ENCODE results near the gene FGFBP3. TPM values are rescaled to one million over a fixed set of nuclear protein-coding genes. Genes with fewer than 3 reads are reported as not detected.

The FGFBP3 gene
- total RNA-seq, 1 donor from 2014 or later: 7.5 TPM

DNA sequence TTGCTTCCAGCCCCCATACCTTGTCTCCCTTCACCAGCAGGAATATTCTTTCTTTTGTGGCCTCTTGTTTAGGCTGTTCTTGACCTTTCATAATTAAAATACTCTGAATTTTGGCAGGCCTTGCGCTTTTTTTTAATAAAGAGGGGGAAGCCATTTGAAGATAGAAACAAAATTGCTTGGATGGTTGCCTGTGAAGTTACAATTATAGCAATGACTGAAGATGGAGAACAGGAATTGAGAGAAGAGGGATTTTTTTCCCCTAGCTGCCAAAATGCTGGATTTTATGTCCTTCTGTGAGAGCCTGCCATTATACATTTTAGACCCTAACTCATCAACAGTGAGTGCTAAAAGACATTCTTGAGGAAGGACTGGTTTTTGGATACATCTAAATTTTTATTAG lies 24.8 kb downstream of the FGFBP3 start:
- H3K27ac Mint-ChIP-seq (ENCODE audit: unreplicated experiment): peak overlapping the region; percentile 90
- no peaks in the 10 kb centered on the region for H3K36me3 Mint-ChIP-seq (ENCODE audit: unreplicated experiment)
- H3K9me3 Mint-ChIP-seq (ENCODE audit: unreplicated experiment): peaks cover 6% of the 10 kb centered on the region
- H3K27me3 Mint-ChIP-seq (ENCODE audit: unreplicated experiment): no peaks in the 10 kb centered on the region
- no peak for TF ChIP-seq CTCF (IDR thresholded peaks at IDR 0.05; ENCODE audit: partially characterized antibody, unreplicated experiment)
- H3K4me3 Mint-ChIP-seq (ENCODE audit: unreplicated experiment): peak overlapping the region; percentile 76
- no peak for DNase-seq
- H3K4me1 Mint-ChIP-seq (ENCODE audit: low read depth, unreplicated experiment): peaks cover 32% of the 10 kb centered on the region

DNA sequence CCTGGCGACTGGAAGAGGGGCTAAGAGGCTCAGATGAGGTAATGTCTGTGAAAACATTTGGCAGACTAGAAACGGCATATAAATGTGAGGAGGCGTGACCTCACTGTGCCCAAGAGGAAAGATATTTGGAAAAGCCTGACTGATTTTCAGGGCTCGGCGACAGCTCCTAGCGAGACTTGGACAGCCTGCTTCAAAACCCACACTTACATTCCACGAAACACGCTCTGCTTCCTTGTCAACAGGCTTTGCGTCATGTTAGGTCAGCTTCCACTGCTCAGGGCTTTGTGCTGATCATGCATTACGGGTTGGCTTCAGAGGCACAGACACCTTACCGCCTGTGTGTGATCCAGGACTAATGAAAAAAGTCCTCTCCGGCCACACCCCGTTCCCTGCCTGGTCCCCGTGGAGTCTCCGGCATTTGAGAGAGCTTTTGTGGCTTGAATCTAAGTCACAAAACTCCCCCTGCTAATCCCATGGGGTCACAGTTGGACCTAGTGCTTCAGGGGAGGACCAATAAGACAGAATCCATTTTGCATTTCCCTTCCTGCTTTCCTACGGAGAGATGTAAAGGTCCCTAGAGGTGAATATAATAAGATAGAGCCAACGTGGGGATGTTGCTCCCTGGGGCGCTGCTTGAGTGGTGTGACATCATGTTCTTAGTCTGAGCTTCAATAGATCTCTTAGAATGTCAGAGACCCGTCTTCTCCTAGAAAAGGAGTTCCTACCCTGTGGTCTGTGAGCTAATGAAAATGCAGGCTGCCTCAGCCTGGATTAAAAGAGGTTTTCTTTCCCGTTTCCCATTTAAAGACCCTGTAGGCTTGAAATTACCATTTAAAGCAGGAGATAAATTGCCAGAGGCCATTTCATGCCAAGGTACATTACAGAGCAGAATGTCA lies 25.5 kb downstream of the FGFBP3 start:
- peaks cover 37% of the 10 kb centered on the region for H3K4me1 Mint-ChIP-seq (ENCODE audit: low read depth, unreplicated experiment)
- H3K27me3 Mint-ChIP-seq (ENCODE audit: unreplicated experiment): no peaks in the 10 kb centered on the region
- H3K4me3 Mint-ChIP-seq (ENCODE audit: unreplicated experiment): peak overlapping the region; percentile 76
- peak overlapping the region; percentile 90 for H3K27ac Mint-ChIP-seq (ENCODE audit: unreplicated experiment)
- peak; percentile 41 for DNase-seq
- H3K9me3 Mint-ChIP-seq (ENCODE audit: unreplicated experiment): peaks cover 6% of the 10 kb centered on the region
- no peak for TF ChIP-seq CTCF (IDR thresholded peaks at IDR 0.05; ENCODE audit: partially characterized antibody, unreplicated experiment)
- H3K36me3 Mint-ChIP-seq (ENCODE audit: unreplicated experiment): no peaks in the 10 kb centered on the region

DNA sequence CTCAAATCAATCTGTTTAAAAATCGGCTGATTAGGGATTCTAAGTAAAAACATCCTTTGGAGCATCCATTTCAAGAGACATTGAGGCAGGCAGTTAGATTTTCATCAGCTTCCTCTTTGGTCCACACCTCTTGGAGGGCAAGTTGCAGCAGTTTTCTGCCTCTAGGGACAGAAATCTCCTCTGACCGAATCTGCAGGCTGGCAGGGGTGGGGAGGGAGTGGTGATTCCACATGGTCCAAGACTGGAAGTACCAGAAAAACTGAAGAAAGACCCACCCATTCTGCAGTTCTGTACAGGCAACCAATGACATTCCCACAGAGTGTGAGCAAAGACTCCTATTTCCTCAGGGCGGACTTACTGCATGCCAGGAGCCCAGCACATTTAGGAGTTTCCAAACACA lies 29.0 kb downstream of the FGFBP3 start:
- no peak for DNase-seq
- peak overlapping the region; percentile 25 for H3K4me3 Mint-ChIP-seq (ENCODE audit: unreplicated experiment)
- no peak for TF ChIP-seq CTCF (IDR thresholded peaks at IDR 0.05; ENCODE audit: partially characterized antibody, unreplicated experiment)
- no peaks in the 10 kb centered on the region for H3K27me3 Mint-ChIP-seq (ENCODE audit: unreplicated experiment)
- no peaks in the 10 kb centered on the region for H3K36me3 Mint-ChIP-seq (ENCODE audit: unreplicated experiment)
- H3K4me1 Mint-ChIP-seq (ENCODE audit: low read depth, unreplicated experiment): peaks cover 32% of the 10 kb centered on the region
- H3K9me3 Mint-ChIP-seq (ENCODE audit: unreplicated experiment): peaks cover 3% of the 10 kb centered on the region
- H3K27ac Mint-ChIP-seq (ENCODE audit: unreplicated experiment): peak overlapping the region; percentile 22

DNA sequence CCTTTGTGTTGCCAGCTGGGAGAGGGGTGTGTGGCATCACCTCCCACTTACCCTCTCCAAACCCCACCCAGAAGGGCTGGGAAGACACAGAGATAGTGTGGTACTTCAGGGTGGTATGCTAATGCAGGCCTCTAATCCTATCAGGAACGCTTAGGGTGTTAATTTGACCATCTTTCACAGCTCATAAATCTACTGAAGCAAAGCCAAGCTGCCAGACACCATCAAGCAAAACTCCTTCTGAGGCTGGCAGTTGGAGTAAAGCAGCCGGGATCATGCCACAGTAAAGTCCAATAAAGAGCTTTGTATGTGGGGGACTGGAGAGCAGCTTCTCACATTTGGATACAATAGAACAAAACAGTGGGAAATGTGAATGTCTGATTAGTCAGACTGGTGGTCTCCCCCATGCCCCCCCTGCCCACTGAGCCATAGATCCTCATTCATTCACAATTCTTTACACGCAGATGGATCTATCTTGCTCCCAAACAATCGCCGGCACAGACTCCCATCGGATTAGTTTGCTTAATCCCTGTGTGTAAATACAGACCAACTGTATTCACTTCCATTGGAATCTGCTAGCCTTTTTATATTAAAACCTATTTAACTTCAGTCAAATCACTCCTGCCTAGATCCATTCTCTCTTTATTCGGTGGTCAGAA lies 29.6 kb downstream of the FGFBP3 start:
- TF ChIP-seq CTCF (IDR thresholded peaks at IDR 0.05; ENCODE audit: partially characterized antibody, unreplicated experiment): no peak
- H3K27me3 Mint-ChIP-seq (ENCODE audit: unreplicated experiment): no peaks in the 10 kb centered on the region
- H3K36me3 Mint-ChIP-seq (ENCODE audit: unreplicated experiment): no peaks in the 10 kb centered on the region
- peak overlapping the region; percentile 11 for H3K4me3 Mint-ChIP-seq (ENCODE audit: unreplicated experiment)
- no peak for DNase-seq
- no peak overlapping the region for H3K27ac Mint-ChIP-seq (ENCODE audit: unreplicated experiment)
- H3K4me1 Mint-ChIP-seq (ENCODE audit: low read depth, unreplicated experiment): peaks cover 34% of the 10 kb centered on the region
- H3K9me3 Mint-ChIP-seq (ENCODE audit: unreplicated experiment): peaks cover 3% of the 10 kb centered on the region

DNA sequence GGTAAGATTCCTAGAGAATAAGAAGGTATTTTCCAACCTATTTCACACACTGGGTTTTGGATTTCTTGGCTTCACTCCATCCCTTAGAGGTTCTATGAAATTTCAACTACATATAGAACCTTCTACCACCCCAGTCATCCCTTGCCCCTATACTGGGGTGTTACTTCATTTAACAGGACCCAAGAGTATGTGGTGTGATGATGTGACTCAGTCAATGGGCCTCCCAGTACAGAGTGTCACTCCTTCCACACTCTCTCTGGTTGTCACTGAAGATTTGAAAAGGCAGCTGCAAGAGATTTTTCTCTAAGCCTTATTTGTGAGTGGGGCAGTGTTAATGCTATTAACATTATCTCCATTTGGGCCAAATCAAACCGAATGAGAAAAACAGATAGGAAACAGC lies 33.5 kb downstream of the FGFBP3 start:
- no peak overlapping the region for H3K4me3 Mint-ChIP-seq (ENCODE audit: unreplicated experiment)
- no peaks in the 10 kb centered on the region for H3K9me3 Mint-ChIP-seq (ENCODE audit: unreplicated experiment)
- H3K27me3 Mint-ChIP-seq (ENCODE audit: unreplicated experiment): no peaks in the 10 kb centered on the region
- DNase-seq: no peak
- no peak overlapping the region for H3K27ac Mint-ChIP-seq (ENCODE audit: unreplicated experiment)
- peaks cover 16% of the 10 kb centered on the region for H3K4me1 Mint-ChIP-seq (ENCODE audit: low read depth, unreplicated experiment)
- H3K36me3 Mint-ChIP-seq (ENCODE audit: unreplicated experiment): no peaks in the 10 kb centered on the region
- TF ChIP-seq CTCF (IDR thresholded peaks at IDR 0.05; ENCODE audit: partially characterized antibody, unreplicated experiment): no peak
